ENCODE results near the gene ISL2. TPM values are rescaled to one million over a fixed set of nuclear protein-coding genes. Genes with fewer than 3 reads are reported as not detected.

The ISL2 gene
- 0.77 TPM for total RNA-seq (2013)
- polyA plus RNA-seq (1 to 10 TPM in 1 of 3 donors, under 1 TPM in 2; 0.40 to 2.3 (median 0.52) TPM), polyA minus RNA-seq (1.8 and 3.0 TPM in 2 replicates), total RNA-seq (0.07 to 0.99 (median 0.31) reads per million in 11 experiments)

DNA sequence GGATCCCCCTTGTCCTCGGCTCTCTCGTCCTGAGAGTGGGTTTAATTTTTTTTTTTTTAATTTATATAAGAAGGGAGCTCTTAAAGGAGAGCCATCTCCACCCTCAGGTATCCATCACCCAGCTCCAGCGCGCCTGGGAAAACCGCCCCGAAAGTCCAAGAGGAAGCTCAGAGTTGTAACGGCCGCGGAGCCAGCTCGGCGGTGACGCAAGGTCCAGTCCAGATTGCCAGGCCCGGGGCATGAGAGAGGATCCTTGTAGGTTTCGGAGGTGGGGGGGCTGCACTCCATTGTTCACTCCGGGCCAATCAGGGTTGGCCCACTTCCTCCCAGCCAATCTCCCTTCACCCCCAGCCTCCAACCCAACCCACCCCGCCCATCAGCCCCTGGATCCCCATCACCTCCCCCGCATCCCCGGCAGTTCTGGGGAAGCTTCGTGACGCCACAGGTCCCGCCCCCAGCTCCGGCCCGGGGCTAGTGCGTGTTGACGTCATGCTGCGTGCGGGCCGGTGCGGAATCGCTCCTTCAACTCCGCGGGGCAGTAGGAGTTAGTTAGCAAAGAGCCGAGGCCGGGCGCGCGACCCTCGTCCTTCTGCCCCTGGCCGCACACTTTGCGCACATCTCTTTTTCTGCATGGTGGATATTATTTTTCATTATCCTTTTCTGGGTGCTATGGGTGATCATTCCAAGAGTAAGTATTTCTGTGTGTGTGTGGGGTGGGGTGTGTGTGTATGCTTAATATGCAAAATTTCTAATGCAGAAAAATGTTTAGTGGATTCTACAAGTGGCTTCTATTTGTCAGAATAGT is at the start of gene ISL2:
ISL2 (plus strand) TSS at position 520 of the 805 bp plus-strand sequence; CDS start at position 631, 111 bp downstream.
- peak within 1 kb of the TSS; percentile 61 to 73 for H3K27ac ChIP-seq (ENCODE audit: low read depth in 1 of 2, low read length in 2 of 2)

DNA sequence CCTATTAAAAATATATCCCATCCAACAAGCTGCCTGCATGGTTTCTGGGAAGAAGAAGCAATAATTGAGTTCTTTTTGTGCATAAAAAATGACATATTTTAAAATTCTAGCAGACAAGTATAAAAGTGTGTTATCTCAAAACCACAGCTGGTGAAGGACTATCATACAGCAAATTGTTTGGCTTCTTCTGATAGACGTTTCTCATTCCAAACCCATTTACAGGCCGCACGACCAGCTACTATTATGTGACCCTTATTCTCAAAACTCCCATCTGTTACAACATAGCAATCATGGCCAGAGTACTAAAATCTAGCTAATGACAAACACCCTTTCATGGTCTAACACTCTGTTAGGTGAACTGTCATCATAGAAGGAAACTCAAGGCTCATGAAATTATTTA is 47.0 kb upstream of the ISL2 start:
- Mint-ChIP-seq H3K4me3 (no peak overlapping the region), H3K27ac (peak overlapping the region in 1 of 7 donors; percentile 25), H3K27me3 (ENCODE audit: low read depth in 3 of 3) (no peaks in the 10 kb centered on the region), H3K4me1 (peaks cover 16% of the 10 kb centered on the region), H3K36me3 (peaks cover 49 to 69% of the 10 kb centered on the region in 2 donors), H3K9me3 (no peaks in the 10 kb centered on the region)
- peaks cover 58 to 76% of the 10 kb centered on the region in 2 donors for H3K36me3 ChIP-seq (replicated peaks in 1 of 2; ENCODE audit: control insufficient read depth in 1 of 2, insufficient read depth in 2 of 2, low read length in 2 of 2)
- H3K4me2 ChIP-seq (replicated peaks; ENCODE audit: extremely low read depth, low read length, poor library complexity, severe bottlenecking), result no peak overlapping the region
- intact Hi-C loops (cut with micrococcal nuclease), result no loop called here
- H3K27me3 ChIP-seq (ENCODE audit: control insufficient read depth in 2 of 2, insufficient read depth in 2 of 2, low read length in 2 of 2), result no peaks in the 10 kb centered on the region
- H3K9me3 ChIP-seq (replicated peaks in 1 of 2; ENCODE audit: control insufficient read depth in 1 of 2, insufficient read depth in 1 of 2, low read length in 2 of 2), result no peaks in the 10 kb centered on the region
- no peak overlapping the region for H3K27ac ChIP-seq (ENCODE audit: low read depth in 1 of 2, low read length in 2 of 2)
- WGBS (ENCODE audit: insufficient coverage), result 93% methylated on average over 2 of the region's 3 CpGs
- H4K20me1 ChIP-seq (ENCODE audit: insufficient read depth, low read length), result peaks cover 45% of the 10 kb centered on the region
- no peak overlapping the region for H3K9ac ChIP-seq (ENCODE audit: insufficient read depth, low read length, poor library complexity, severe bottlenecking)
- H3K4me3 ChIP-seq (replicated peaks in 1 of 3; ENCODE audit: low read depth in 2 of 3, low read length in 3 of 3), result no peak overlapping the region
- DNase-seq, result no peak
- TF ChIP-seq, protein P1, sequence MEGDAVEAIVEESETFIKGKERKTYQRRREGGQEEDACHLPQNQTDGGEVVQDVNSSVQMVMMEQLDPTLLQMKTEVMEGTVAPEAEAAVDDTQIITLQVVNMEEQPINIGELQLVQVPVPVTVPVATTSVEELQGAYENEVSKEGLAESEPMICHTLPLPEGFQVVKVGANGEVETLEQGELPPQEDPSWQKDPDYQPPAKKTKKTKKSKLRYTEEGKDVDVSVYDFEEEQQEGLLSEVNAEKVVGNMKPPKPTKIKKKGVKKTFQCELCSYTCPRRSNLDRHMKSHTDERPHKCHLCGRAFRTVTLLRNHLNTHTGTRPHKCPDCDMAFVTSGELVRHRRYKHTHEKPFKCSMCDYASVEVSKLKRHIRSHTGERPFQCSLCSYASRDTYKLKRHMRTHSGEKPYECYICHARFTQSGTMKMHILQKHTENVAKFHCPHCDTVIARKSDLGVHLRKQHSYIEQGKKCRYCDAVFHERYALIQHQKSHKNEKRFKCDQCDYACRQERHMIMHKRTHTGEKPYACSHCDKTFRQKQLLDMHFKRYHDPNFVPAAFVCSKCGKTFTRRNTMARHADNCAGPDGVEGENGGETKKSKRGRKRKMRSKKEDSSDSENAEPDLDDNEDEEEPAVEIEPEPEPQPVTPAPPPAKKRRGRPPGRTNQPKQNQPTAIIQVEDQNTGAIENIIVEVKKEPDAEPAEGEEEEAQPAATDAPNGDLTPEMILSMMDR (IDR thresholded peaks at IDR 0.05), result no peak
- H2AFZ ChIP-seq (ENCODE audit: insufficient read depth, low read depth, low read length, poor library complexity, severe bottlenecking), result no peak overlapping the region
- H3K4me1 ChIP-seq (ENCODE audit: control insufficient read depth in 1 of 2, insufficient read depth in 2 of 2, low read length in 2 of 2), result peaks cover 0 to 7% of the 10 kb centered on the region in 2 donors
- peaks cover 31% of the 10 kb centered on the region for H3K79me2 ChIP-seq (ENCODE audit: insufficient read depth, low read length)

More for the DNA sequence above, at the start of gene ISL2:
- peak within 1 kb of the TSS; percentile 43 to 79 (median 44) for H3K4me3 ChIP-seq (replicated peaks in 1 of 3; ENCODE audit: low read depth in 2 of 3, low read length in 3 of 3)
- under 1% methylated on average over 28 of the region's 40 CpGs for WGBS (ENCODE audit: insufficient coverage)
- TF ChIP-seq, protein P1 (IDR thresholded peaks at IDR 0.05), result no peak
- DNase-seq, result peak; percentile 81 to 96 (median 90)
- peaks cover 74 to 88% (median 85%) of the 10 kb centered on the region in 3 donors for H3K27me3 Mint-ChIP-seq (ENCODE audit: low read depth in 3 of 3)
- peaks cover 62% of the 10 kb centered on the region for H3K4me1 Mint-ChIP-seq
- peaks cover 46 to 82% of the 10 kb centered on the region in 2 donors for H3K27me3 ChIP-seq (ENCODE audit: control insufficient read depth in 2 of 2, insufficient read depth in 2 of 2, low read length in 2 of 2)
- peak within 1 kb of the TSS; percentile 91 for H3K4me2 ChIP-seq (replicated peaks; ENCODE audit: extremely low read depth, low read length, poor library complexity, severe bottlenecking)
- intact Hi-C loops (cut with micrococcal nuclease), result no loop called here
- peak within 1 kb of the TSS; percentile 83 to 94 for H3K4me3 Mint-ChIP-seq
- peaks cover 17% of the 10 kb centered on the region for H4K20me1 ChIP-seq (ENCODE audit: insufficient read depth, low read length)
- peaks cover 66 to 67% of the 10 kb centered on the region in 2 donors for H3K4me1 ChIP-seq (ENCODE audit: control insufficient read depth in 1 of 2, insufficient read depth in 2 of 2, low read length in 2 of 2)
- peak within 1 kb of the TSS; percentile 56 to 95 (median 91) for H3K27ac Mint-ChIP-seq
- peaks cover 0 to 53% (median 39%) of the 10 kb centered on the region in 7 donors for H3K9me3 Mint-ChIP-seq
- no peaks in the 10 kb centered on the region for H3K36me3 ChIP-seq (replicated peaks in 1 of 2; ENCODE audit: control insufficient read depth in 1 of 2, insufficient read depth in 2 of 2, low read length in 2 of 2)
- H2AFZ ChIP-seq (ENCODE audit: insufficient read depth, low read depth, low read length, poor library complexity, severe bottlenecking), result peak within 1 kb of the TSS; percentile 73
- no peaks in the 10 kb centered on the region for H3K79me2 ChIP-seq (ENCODE audit: insufficient read depth, low read length)
- H3K9me3 ChIP-seq (replicated peaks in 1 of 2; ENCODE audit: control insufficient read depth in 1 of 2, insufficient read depth in 1 of 2, low read length in 2 of 2), result peaks cover 9 to 28% of the 10 kb centered on the region in 2 donors
- H3K9ac ChIP-seq (ENCODE audit: insufficient read depth, low read length, poor library complexity, severe bottlenecking), result peak within 1 kb of the TSS; percentile 50
- H3K36me3 Mint-ChIP-seq, result peaks cover 13 to 31% of the 10 kb centered on the region in 2 donors
